Hypothalamus (tissue), 51 donors: ENCODE measurements around the gene RASGRP2.

Source experiments
- DNase-seq, 51 donors: peaks; one replicate each; lab custom pipeline; 2025; lab: John Stamatoyannopoulos, UW

Gene RASGRP2

DNA sequence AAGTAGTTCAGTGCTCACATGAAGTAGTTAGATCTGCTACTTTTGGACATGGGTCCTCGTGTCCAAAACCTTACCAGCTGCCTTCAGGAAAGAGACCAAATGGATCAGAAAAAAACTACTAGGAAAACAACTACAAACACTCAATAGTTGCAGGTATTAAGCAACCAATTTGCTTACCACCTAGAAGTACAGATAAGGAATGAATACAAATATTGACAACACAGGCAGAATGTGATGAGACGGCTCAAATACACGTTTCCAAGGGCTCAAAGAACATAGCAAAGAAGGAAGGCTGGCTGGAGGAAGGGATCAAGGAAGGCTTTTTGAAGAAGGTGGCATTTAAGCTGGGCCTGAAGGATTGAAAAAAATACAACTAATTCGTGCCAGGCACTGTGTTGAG is 62.8 kb downstream of the RASGRP2 start:
- no peak for DNase-seq

GRCh38 chr11:64679846-64680245 is 64.1 kb downstream of the RASGRP2 start:
- no peak for DNase-seq

- DNase-seq, result no peak
These were observed 66.4 kb downstream of the RASGRP2 start for GRCh38 chr11:64677441-64678023.
